ENCODE data around the gene VPS13A.

- TF ChIP-seq GABPA (IDR thresholded peaks at IDR 0.05 in 1 of 2, conservative IDR thresholded peaks at IDR 0.05 in 1 of 2), result no peak
- TF ChIP-seq, protein P1, sequence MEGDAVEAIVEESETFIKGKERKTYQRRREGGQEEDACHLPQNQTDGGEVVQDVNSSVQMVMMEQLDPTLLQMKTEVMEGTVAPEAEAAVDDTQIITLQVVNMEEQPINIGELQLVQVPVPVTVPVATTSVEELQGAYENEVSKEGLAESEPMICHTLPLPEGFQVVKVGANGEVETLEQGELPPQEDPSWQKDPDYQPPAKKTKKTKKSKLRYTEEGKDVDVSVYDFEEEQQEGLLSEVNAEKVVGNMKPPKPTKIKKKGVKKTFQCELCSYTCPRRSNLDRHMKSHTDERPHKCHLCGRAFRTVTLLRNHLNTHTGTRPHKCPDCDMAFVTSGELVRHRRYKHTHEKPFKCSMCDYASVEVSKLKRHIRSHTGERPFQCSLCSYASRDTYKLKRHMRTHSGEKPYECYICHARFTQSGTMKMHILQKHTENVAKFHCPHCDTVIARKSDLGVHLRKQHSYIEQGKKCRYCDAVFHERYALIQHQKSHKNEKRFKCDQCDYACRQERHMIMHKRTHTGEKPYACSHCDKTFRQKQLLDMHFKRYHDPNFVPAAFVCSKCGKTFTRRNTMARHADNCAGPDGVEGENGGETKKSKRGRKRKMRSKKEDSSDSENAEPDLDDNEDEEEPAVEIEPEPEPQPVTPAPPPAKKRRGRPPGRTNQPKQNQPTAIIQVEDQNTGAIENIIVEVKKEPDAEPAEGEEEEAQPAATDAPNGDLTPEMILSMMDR (IDR thresholded peaks at IDR 0.05; ENCODE audit: low read depth, low read length, missing input control), result no peak
Measured at GRCh38 chr9:77212801-77213200, 35.5 kb downstream of the VPS13A start.

Data from liver (tissue), 3 donors.